ENCODE data around the gene TMEM167A.

DNA sequence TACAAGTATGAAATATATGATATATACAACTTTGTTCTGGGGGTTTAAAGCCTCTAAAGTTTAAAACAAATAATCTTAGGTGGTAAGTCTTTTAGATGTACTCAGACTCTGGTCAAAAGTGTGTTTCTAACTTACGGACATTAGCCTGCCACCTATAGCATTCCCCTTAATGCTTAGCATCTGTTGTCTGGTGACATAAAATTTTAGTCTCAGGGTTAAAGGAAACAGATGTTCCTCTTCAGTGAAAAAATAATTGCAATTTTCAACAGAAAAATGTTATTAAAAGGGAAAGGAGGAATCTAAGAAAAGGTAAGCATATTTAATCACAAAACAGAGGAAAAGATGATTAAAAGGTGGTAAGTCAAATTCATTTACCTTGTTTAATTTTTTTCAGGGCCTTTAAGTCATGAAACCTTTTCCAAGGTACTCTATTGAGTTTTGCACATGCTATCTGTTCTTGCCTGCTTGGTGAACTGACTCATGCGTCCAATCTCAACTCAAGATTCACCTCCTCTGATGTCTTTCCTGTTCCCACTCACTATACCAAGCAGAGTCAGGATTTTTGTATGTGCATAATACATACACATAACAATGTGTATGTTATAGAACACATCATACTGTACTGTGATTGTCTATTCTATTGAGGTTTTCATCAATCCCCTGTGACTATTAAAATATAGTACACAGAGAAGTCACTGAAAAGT lies 7.9 kb downstream of the TMEM167A start:
- TF ChIP-seq, protein P1, sequence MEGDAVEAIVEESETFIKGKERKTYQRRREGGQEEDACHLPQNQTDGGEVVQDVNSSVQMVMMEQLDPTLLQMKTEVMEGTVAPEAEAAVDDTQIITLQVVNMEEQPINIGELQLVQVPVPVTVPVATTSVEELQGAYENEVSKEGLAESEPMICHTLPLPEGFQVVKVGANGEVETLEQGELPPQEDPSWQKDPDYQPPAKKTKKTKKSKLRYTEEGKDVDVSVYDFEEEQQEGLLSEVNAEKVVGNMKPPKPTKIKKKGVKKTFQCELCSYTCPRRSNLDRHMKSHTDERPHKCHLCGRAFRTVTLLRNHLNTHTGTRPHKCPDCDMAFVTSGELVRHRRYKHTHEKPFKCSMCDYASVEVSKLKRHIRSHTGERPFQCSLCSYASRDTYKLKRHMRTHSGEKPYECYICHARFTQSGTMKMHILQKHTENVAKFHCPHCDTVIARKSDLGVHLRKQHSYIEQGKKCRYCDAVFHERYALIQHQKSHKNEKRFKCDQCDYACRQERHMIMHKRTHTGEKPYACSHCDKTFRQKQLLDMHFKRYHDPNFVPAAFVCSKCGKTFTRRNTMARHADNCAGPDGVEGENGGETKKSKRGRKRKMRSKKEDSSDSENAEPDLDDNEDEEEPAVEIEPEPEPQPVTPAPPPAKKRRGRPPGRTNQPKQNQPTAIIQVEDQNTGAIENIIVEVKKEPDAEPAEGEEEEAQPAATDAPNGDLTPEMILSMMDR (conservative IDR thresholded peaks at IDR 0.05; ENCODE audit: low read depth, low read length), result no peak
- TF ChIP-seq MAFK (IDR thresholded peaks at IDR 0.05; ENCODE audit: low read depth, low read length) (no peak), CHD1 (IDR thresholded peaks at IDR 0.05; ENCODE audit: low read depth, low read length) (no peak), POLR2A (IDR thresholded peaks at IDR 0.05; ENCODE audit: low read depth, low read length) (no peak), MXI1 (IDR thresholded peaks at IDR 0.05; ENCODE audit: borderline replicate concordance, low read depth, low read length) (no peak), SMC3 (IDR thresholded peaks at IDR 0.05; ENCODE audit: low read depth, low read length) (no peak)
- TF ChIP-seq, protein P2, sequence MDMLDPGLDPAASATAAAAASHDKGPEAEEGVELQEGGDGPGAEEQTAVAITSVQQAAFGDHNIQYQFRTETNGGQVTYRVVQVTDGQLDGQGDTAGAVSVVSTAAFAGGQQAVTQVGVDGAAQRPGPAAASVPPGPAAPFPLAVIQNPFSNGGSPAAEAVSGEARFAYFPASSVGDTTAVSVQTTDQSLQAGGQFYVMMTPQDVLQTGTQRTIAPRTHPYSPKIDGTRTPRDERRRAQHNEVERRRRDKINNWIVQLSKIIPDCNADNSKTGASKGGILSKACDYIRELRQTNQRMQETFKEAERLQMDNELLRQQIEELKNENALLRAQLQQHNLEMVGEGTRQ (IDR thresholded peaks at IDR 0.05; ENCODE audit: low read depth, low read length), result no peak
- TF ChIP-seq, protein P3, sequence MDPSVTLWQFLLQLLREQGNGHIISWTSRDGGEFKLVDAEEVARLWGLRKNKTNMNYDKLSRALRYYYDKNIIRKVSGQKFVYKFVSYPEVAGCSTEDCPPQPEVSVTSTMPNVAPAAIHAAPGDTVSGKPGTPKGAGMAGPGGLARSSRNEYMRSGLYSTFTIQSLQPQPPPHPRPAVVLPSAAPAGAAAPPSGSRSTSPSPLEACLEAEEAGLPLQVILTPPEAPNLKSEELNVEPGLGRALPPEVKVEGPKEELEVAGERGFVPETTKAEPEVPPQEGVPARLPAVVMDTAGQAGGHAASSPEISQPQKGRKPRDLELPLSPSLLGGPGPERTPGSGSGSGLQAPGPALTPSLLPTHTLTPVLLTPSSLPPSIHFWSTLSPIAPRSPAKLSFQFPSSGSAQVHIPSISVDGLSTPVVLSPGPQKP (IDR thresholded peaks at IDR 0.05; ENCODE audit: borderline replicate concordance, low read depth, low read length), result no peak

All from IMR-90 (cell line).